Prostate gland (tissue), 2 donors: ENCODE data around the gene C14orf132. TPM values are rescaled to one million over a fixed set of nuclear protein-coding genes. Genes with fewer than 3 reads are reported as not detected.

Experiments
- DNase-seq: peaks from one replicate; pipeline ENCODE4 v3.0.0-alpha.2; 2019; ENCODE audit warnings: low spot score
- H3K27ac ChIP-seq, 2 donors: fragments of 200-600 bp; sonication (generic); 2 replicates each; pipeline ENCODE4 v1.5.1; 2017 to 2019
- H3K27me3 ChIP-seq: fragments of 200-600 bp; sonication (generic); replicated peaks from 2 replicates; pipeline ENCODE4 v1.5.1; 2019; ENCODE audit not compliant: insufficient read depth
- H3K36me3 ChIP-seq, 2 donors: fragments of 200-600 bp; sonication (generic); 1 replicate in 1 of 2; 2 replicates in 1 of 2; pipeline versions ENCODE4 v1.5.1 to v1.8.1; 2017 to 2019
- H3K4me1 ChIP-seq: fragments of 200-600 bp; sonication (generic); replicated peaks from 2 replicates; pipeline ENCODE4 v1.5.1; 2019
- H3K4me3 ChIP-seq, 2 donors: fragments of 200-600 bp; sonication (generic); 2 replicates each; pipeline ENCODE4 v1.5.1; 2017 to 2019
- H3K9me3 ChIP-seq: fragments of 200-600 bp; sonication (generic); 2 replicates; pipeline ENCODE4 v1.5.1; 2017
- CTCF ChIP-seq, 4 experiments: fragments of 200-600 bp in 2 of 4; fragments of 450-650 bp in 2 of 4; sonication (generic) in 2 of 4; IDR thresholded peaks; 1 replicate in 3 of 4; 2 replicates in 1 of 4; pipeline ENCODE4 v1.5.1; 2016 to 2019; ENCODE audit warnings: antibody characterized with exemption in 4 of 4, mild to moderate bottlenecking in 2 of 4, moderate library complexity in 2 of 4
- POLR2A ChIP-seq: fragments of 450-650 bp; IDR thresholded peaks from one replicate; pipeline ENCODE4 v1.6.1; 2016; ENCODE audit warnings: antibody characterized with exemption, mild to moderate bottlenecking
- POLR2AphosphoS5 ChIP-seq: sonication (generic); formaldehyde crosslinking; IDR thresholded peaks from one replicate; pipeline ENCODE4 v1.6.1; 2017; ENCODE audit warnings: antibody characterized with exemption
- WGBS: methylation state at CpG from one replicate; pipeline ENCODE4 v1.1.5; 2018; 5-methylcytosine and 5-hydroxymethylcytosine counted together
- intact Hi-C: fragments of 100-400 bp; cut with DNase I; formaldehyde crosslinking; loops from one replicate; pipeline ENCODE4 v1.14.2; 2022
- total RNA-seq, 2 donors: library from RNA; depleted of rRNA; stranded (reverse); fragments of >200 nt; gene quantifications; one replicate each; pipeline ENCODE4 v1.1.0, GENCODE V29; 2016

Gene C14orf132
- total RNA-seq, 2 donors from 2014 or later, result 6.6 to 7.8 TPM

- intact Hi-C loops, result no loop called here
- no peak overlapping the region for H3K27ac ChIP-seq
- H3K9me3 ChIP-seq, result no peaks in the 10 kb centered on the region
- TF ChIP-seq POLR2AphosphoS5, result no peak
- TF ChIP-seq POLR2A, result no peak
- TF ChIP-seq CTCF (IDR thresholded peaks at IDR 0.05), result no peak
- no peaks in the 10 kb centered on the region for H3K4me1 ChIP-seq
- no peak overlapping the region for H3K4me3 ChIP-seq
- 65% methylated on average over 4 of the region's 4 CpGs for WGBS
- H3K36me3 ChIP-seq, result no peaks in the 10 kb centered on the region
- DNase-seq, result no peak
- H3K27me3 ChIP-seq, result no peaks in the 10 kb centered on the region
Observed at GRCh38 chr14:96050482-96050881, 11.3 kb downstream of the C14orf132 start.

- H3K4me1 ChIP-seq, result no peaks in the 10 kb centered on the region
- H3K4me3 ChIP-seq, result no peak overlapping the region
- H3K27me3 ChIP-seq, result no peaks in the 10 kb centered on the region
- no peak for DNase-seq
- H3K9me3 ChIP-seq, result no peaks in the 10 kb centered on the region
- TF ChIP-seq CTCF (IDR thresholded peaks at IDR 0.05), result no peak
- no peak for TF ChIP-seq POLR2A
- TF ChIP-seq POLR2AphosphoS5, result no peak
- H3K36me3 ChIP-seq, result no peaks in the 10 kb centered on the region
- intact Hi-C loops, result no loop called here
- no peak overlapping the region for H3K27ac ChIP-seq
- 90% methylated on average over 3 of the region's 3 CpGs for WGBS
Observed at GRCh38 chr14:96051231-96051630, 12.1 kb downstream of the C14orf132 start.

- Histone ChIP-seq H3K4me1 (no peaks in the 10 kb centered on the region), H3K9me3 (no peaks in the 10 kb centered on the region), H3K4me3 (no peak overlapping the region), H3K27me3 (no peaks in the 10 kb centered on the region), H3K27ac (no peak overlapping the region), H3K36me3 (no peaks in the 10 kb centered on the region)
- intact Hi-C loops, result no loop called here
- TF ChIP-seq POLR2A (no peak), CTCF (IDR thresholded peaks at IDR 0.05) (no peak), POLR2AphosphoS5 (no peak)
- WGBS, result 81% methylated on average over 14 of the region's 14 CpGs
- no peak for DNase-seq
Observed at GRCh38 chr14:96051642-96052540, 12.7 kb downstream of the C14orf132 start.

GRCh38 chr14:96052541-96053247 is 13.5 kb downstream of the C14orf132 start:
- 91% methylated on average over 10 of the region's 10 CpGs for WGBS
- Histone ChIP-seq H3K36me3 (no peaks in the 10 kb centered on the region), H3K4me1 (no peaks in the 10 kb centered on the region), H3K9me3 (no peaks in the 10 kb centered on the region), H3K27me3 (no peaks in the 10 kb centered on the region), H3K27ac (no peak overlapping the region), H3K4me3 (no peak overlapping the region)
- TF ChIP-seq POLR2AphosphoS5 (no peak), CTCF (IDR thresholded peaks at IDR 0.05) (no peak), POLR2A (no peak)
- intact Hi-C loops, result no loop called here
- no peak for DNase-seq
